GM12872 (cell line): Measurements from ENCODE around the gene EPHB2.

ENCODE experiments used
- TF ChIP-seq, protein P1 (sequence below): IDR thresholded peaks from 3 replicates; pipeline ENCODE4 v1.5.1; 2011; ENCODE audit warnings: low read depth, mild to moderate bottlenecking, low read length, moderate library complexity; ENCODE audit not compliant: insufficient read depth

Gene EPHB2

DNA sequence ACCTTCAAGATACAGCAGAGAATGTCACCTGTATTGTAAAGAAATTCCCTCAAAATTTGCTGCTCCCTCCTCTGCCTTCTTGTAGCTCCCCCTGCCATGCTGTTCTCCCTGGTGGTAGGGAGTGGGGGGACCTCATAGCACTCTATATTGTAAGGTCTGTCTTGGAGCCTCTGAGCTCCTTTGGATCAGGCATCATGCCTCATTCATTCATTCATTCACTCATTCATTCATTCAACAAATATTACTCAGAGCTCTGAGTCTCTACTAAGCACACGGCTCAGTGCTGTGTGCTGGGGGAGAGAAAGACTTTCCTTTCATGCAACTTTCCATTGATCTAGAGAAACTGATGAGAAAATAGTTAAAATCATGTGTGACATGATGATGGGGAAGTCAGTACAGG, 27.1 kb upstream of the EPHB2 start:
- TF ChIP-seq, protein P1, sequence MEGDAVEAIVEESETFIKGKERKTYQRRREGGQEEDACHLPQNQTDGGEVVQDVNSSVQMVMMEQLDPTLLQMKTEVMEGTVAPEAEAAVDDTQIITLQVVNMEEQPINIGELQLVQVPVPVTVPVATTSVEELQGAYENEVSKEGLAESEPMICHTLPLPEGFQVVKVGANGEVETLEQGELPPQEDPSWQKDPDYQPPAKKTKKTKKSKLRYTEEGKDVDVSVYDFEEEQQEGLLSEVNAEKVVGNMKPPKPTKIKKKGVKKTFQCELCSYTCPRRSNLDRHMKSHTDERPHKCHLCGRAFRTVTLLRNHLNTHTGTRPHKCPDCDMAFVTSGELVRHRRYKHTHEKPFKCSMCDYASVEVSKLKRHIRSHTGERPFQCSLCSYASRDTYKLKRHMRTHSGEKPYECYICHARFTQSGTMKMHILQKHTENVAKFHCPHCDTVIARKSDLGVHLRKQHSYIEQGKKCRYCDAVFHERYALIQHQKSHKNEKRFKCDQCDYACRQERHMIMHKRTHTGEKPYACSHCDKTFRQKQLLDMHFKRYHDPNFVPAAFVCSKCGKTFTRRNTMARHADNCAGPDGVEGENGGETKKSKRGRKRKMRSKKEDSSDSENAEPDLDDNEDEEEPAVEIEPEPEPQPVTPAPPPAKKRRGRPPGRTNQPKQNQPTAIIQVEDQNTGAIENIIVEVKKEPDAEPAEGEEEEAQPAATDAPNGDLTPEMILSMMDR, result no peak

DNA sequence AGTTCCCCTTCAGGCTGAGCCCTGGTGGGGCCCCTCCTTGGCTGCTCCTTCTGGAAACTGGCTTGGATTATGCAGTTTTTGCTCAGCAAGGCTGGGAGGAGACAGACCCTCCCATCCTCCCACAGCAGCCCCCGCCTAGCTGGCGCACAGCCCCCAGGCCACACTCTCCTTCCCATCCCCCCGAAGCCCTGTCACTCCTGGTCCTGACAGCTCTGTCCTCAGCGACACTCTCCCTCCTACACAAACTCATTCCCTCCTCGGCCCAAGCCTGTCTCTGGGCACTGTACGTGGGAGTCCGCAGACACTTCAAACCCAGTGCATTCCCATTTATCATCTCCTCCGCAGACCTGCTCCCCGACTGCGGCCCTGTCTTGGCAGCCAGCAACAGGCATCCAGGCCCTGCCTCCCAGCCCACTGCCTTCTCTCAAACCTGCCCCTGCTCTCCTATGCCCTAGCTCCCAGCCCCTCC, 25.0 kb upstream of the EPHB2 start:
- TF ChIP-seq, protein P1, result no peak

DNA sequence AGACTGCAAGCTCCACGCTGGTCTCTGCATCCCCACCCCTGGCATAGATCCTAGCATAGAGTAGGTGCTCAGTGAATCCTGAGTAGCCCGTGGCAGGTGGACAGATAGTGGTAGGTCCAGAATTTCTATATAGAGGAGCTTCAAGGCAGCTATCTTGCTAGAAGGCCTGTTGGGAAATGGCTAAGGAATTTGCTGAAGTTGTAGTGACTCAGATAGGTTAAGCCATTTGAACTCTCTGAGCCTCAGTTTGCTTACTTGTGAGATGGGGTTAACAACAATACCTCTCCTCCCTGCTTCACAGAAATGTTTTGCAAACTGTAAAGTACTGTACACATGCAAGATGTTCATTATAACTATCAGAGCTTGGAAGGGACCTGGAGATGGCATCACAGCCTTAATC, 23.4 kb upstream of the EPHB2 start:
- TF ChIP-seq, protein P1, result no peak

DNA sequence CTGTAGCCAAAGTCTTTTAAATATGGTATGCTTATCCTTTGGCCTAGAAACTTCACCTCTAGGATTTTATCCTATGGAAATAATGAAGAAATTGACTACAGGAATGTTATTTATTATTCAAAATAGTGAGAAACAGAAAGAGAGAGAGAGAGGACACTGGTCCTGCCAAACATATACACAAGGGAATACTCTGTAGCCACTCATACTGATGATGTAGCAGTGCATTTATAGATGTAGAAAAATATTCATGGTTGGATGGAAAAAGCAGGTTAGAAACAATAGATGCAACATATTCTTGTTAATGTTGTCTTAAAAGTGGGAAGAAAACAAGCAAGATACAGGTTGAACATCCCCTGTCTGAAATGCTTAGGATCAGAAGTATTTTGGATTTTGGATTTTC, 22.2 kb upstream of the EPHB2 start:
- TF ChIP-seq, protein P1, result no peak

DNA sequence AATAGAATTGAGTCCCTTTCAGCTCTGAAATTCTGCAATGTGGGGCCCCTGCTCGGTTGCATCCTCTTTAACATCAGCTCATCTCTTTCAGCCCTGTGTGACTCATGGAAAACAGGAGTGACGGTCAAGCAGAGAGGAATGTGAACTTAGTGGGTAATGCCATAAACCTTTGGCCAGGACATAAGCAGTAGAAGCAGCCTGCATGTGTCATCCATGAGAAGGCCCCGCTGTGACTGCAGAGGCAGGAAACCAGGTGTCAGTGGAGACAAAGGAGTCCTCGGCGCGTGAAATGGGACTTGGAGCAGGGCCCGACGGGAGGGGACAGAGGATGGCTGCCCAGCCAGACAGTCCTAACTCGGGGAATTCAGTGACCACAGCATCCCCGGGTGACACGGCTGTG, 21.1 kb upstream of the EPHB2 start:
- TF ChIP-seq, protein P1, result no peak

DNA sequence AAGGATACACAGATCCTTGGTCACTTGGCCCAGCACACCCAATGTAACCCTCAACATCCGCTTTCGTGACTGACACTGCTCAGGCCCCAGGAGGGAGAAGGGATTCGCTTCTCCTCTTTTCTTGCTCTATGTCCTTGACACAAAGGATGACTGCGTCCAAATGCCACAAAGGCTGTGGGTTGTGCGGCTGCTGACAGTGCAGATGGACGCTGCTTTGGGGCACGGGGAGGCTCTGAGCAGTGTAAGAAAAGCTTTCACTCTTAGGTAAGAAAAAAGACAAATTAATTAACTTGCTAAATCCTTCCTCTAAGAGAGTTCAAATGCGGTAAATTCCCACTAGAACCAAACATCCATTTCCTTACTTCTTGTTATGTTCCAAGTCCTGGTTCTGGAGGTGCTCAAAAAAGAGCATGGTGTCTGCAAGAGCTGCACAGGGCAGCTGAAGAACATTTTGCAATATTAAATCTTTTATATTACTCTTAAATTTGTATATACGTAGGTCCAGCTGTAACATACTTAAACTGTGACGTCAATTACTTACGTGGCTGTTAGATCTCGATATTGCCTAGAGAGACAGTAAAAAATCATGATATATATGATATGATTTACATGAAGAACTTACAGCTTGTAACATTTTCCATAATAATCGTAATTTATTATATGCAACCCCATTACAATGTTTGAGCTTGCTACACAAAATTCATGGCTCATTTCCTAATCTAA, 19.4 kb upstream of the EPHB2 start:
- TF ChIP-seq, protein P1, result no peak

DNA sequence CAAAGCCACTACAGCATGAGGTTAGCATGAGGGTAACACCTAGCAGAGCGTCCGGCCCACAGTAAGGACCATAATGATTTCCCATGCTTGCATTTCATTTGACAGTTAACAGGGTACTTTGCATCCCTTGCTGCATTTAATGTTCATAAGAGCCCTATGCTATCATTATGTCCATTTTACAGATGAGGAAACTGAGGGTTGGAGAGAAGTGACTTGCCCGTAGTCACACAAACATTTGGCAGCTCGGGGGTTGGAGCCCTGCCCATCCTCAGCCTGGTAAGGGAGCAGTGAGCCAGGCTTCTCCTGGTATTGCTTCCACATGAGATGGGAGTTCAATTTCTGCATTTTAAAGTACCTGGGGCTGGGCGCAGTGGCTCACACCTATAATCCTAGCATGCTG, 16.5 kb upstream of the EPHB2 start:
- TF ChIP-seq, protein P1, result no peak
